HG03139 (cell line): ENCODE results near the gene SRSF11.

Source experiments
- ATAC-seq: cut with Tn5 transposase; IDR thresholded peaks from one replicate; pipeline ENCODE4 v1.9.1; 2021; ENCODE audit not compliant: unreplicated experiment

SRSF11 gene

GRCh38 chr1:70299472-70299871 is 78.3 kb downstream of the SRSF11 start:
- no peak for ATAC-seq
